Fibroblast of peridontal ligament (primary cell): Measurements from ENCODE around the gene DUXB.

Experiments used
- DNase-seq: peaks from one replicate; pipeline ENCODE4 v3.0.0-alpha.2; 2010; ENCODE audit errors: extremely low read depth

Gene DUXB, protein sequence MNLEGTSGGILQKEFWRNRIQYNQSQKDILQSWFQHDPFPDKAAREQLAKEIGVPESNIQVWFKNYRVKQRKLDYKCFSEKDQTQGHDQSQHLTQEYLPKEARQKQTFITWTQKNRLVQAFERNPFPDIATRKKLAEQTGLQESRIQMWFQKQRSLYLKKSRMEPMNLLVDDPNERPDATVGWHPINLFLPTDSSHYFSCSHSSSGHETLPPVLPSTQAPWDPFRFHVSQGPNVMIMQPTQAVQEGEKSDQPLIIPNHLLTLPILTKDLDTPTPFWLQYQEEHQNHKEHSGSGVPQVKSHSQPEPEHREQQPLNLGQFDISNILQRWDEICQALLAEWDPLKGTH

DNA sequence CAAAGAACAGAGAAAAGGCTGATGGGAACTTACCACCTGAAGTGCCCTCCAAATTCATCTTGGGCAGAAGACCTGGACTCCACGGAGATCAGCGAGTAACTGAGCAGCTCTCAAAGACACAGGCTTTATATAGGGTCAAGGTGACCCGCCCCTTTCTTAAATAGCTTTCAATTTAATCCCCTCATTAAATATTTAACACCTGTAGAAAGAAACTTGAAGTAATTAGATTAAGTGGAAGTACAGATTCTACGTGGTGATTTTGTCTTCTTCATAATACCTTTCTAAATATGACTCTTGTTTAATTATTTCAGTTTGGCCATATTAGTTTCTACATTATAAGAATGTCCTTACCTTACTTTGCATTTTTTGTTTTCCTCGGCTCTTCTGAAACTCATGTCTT is at the start of gene DUXB:
Gene DUXB, minus strand, starts transcription at position 101 of the 400 bp plus-strand sequence. Its CDS starts 43 bp downstream, at position 58.
- no peak for DNase-seq

DNA sequence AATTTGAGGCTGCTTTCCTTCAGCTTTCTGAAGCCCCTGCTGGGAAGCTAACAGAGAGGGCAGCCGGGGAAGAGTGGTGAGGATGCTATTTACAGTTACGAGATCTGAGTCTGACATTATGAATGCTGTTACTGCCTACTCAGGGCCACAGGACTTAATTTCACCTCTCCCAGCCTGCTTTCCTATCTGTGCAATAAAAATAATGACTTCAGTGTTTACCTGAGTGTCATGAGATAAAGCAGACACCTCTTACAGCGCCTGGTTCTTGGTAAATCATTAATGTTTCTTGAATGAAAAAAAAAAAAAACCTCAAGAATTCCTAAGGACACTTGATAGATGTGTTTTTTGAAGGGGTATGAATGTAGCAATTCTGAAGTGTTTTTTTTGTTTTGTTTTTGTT is 49.3 kb upstream of the DUXB start:
- no peak for DNase-seq

DNA sequence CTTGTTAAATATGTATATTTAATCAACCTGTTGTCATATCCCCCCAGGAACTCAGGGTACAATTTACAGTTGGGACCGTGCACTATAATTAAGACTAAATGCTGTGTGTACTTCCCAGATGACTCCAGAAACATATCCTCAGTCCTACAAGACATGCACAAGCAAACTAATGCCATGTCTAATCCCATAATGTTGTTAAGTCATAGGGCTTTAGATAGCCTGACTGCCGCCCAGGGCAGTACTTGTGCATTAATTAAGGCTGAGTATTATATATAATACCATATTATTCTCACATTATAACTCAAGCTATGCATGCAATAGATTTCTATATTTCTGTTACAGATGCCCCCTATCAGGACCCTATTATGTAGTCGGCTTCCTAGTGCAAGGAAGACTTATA is 45.1 kb upstream of the DUXB start:
- DNase-seq: no peak

DNA sequence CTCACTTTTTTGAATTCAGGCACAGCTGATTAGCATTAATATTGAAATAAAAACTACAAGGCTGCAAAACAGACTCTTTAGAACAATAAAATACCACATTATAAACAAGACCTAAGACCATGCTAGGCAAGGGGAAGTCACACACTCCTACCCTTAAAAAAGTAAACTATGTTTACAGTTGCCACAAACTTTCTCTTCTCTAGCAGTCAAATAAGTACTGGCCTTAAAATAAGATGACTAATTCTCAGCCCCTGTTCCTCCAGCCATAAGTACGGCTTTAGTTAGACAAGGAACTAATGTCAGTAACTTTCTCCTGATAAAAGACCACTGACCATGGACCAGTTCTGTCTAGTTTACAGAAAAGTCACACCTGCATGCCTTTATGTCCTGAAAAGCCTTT is 44.6 kb upstream of the DUXB start:
- DNase-seq: no peak

DNA sequence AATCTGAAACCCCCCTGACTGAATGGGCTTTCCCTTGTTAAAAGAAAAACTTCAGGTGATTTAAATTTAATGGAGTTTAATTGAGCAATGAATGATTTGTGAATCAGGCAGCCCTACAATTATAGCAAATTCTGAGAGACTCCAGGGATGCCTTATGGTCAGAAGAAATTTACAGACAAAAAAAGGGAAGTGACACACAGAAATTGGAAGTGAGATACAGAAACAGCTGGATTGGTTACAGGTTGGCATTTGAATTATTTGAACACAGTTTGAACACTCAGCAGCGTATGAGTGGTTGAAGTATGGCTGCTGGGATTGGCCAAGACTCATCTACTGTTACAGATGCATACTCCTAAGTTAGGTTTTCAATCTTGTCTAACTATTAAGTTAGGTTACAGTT is 44.0 kb upstream of the DUXB start:
- no peak for DNase-seq

DNA sequence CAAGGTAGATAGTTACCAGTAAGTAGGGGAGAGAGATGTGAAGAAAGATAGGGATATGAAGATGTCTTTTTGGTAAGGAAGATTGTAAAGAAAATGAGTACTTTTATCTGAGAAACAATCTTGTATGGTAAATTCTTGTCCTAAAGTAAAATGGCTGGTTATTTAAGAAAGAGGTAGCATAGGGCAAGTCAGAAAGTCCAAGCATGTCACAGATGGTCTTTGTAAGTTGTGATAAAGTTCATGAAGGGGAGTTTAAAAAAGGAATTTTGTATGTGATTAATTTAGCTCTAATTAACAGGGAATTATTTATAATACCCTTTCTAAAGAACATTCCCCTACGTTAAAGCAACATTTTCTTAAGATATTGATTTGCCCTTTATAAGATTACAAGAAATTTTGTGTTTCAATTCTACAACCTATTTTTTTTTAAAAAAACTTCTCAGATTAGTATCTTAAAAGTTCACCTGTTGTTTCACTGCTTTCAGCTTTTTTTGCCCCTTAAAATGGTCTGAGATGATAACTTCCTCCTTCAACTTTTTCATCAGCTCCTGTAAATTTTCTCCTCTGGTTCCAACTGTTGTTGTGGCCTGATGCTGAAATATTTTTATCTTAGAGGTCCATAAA is 41.3 kb upstream of the DUXB start:
- DNase-seq: no peak

DNA sequence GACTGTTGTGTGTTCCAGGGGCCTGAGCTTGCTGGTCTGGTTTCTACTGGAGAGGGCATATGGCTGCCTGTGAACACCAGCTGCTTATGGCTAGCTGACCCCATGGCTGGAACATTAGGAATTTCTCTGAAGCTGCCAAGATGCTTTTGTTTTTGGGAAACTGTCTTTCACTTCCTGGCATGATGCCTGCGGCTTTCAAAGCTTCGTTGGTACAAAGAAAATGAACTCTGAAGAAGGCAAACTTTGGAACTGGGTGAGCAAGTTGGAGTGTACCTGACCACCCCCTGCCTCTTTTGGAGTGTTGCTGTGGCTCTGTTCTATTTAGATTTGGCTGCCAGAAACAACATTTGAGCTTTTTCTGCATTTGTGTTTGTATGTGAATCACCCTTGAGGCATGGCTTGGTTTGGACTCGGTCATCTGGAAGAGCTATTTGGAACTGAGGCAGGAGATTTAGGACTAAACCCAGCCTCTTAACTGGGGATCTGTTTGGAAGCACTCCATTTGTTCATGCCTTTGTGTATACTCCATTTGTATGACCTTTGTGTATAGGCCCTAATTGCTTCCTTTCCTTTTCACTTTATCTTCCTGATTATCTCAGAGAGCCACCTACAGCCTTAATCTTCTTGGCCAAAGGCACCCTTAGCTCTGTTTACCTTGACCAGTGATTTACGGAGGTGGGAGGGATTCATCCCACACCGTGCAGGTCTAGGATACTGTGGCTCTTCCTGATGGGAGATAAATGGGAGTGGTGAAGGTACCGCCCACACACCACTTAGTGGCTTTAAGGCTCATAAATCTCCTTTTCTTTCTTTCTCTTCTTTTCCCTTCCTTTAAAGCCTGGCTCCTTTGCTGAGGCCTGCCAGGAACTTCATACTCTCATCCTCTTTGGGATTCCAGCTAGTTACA is 32.3 kb upstream of the DUXB start:
- DNase-seq: peak; percentile 98

DNA sequence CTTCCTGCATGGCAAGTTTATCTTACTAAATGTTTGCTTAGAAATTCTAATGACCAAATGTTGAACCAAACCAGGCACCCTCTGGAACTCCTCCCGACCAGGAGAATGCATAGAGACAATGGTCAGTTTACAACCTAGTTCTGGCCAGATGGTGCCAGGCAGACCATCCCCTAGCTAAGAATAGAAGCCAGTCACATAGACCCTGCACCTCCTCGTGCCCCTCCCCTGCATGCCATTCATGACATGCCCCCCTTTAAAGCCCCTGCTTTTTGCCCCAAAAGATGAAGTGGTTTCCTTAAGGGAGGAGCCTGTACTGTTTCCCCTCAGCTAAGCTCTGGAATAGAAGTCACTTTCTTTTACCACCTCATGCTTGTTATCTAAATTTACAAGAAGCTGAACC is 31.6 kb upstream of the DUXB start:
- no peak for DNase-seq

DNA sequence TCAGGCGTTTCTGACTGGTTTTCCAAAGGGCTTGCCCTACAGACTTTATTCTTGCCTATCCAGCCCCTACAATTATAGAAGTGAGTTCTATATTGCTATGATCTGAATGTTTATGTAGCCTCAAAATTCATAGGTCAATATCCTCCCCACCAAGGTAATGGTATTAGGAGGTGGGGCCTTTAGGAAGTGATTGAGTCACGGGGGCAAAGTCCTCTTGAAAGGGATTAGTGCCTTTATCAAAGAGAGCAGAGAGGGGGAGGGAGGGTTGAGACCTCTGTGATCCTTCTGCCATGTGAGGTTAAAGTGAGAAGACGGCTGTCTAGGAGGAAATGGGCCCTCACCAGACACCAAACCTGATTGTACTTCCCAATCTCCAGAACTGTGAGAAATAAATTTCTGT is 26.0 kb upstream of the DUXB start:
- DNase-seq: no peak

DNA sequence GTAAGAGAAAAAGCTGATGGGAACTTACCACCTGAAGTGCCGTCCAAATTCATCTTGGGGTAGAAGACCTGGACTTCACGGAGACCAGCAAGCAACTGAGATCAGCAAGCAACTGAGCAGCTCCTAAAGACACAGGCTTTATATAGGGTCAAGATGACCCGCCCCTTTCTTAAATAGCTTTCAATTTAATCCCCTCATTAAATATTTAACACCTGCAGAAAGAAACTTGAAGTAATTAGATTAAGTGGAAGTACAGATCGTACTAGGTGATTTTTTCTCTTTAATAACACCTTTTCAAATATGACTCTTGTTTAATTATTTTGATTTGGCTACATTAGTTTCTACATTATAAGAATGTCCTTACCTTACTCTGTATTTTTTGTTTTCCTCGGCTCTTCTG is 25.1 kb upstream of the DUXB start, which contains the start of gene CPHXL:
Gene CPHXL, minus strand, starts transcription at position 101 of the 400 bp plus-strand sequence. Its CDS starts 48 bp downstream, at position 53.
- no peak for DNase-seq

DNA sequence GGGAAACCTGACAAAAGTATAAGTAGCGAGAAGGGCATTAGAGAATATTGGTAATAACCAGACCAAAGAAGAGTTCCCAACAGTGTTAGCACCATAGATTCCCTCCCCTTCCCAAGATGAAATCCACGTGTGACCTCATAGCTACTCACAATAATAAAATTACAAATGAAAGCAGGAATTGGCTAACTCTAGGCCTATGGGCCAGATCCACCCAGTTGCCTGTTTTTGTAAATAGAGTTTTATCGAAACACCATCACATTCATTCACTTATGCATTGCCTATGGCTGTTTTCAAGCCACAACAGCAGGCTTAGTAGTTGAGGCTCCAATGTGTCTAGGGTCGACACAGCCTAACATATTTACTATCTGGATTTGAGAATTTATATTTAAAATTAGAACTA is 17.2 kb upstream of the DUXB start:
- no peak for DNase-seq

DNA sequence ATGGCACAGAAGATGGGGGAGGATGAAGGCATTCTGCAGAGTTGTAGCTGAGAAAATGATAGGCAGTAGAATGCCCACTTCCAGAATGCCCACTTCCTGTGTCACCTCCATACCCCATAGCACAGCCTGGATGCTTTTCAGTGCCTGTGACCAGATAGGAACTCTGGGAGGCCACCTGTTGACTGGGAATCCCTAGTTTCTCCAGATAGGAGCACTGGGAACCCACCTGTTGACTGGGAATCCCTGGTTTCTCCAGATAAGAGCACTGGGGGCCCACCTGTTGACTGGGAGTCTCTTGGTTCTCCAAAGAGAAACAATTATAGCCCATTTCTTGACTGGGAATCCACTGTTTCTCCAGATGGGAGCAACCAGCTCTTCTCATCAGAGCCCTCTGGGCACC is 13.4 kb upstream of the DUXB start:
- DNase-seq: no peak

DNA sequence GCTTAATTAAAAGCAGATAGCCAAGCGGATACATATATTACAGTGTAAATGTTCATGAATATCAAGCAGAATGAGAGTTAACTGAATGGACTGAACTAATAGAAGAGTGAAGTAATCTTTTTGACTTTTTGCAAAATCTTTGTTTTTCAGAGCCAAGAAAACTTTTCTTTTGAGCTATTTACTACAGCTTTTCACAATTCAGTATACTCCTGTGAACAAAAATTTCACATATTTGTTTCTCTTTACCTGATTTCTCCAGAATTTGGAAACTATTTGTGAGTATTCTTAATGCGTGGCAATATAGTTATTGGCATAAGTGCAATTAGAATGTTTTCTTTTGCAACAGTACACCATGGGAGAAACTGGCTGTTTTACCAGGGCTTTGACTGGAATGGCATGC is 9.1 kb upstream of the DUXB start:
- no peak for DNase-seq

DNA sequence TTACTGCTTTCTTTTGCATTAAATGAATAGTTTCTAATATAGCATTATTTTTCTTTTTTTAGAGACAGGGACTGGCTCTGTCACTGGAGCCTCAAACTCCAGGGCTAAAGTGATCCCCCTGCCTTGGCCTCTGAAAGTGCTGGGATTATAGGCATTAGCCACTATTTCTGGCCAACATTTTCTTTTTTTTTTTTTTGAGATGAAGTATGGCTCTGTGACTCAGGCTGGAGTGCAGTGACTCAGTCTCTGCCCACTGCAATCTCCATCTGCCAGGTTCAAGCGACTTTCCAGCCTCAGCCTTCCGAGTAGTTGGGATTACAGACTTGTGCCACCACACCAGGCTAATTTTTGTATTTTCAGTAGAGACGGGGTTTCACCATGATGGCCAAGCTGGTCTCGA is 2.0 kb upstream of the DUXB start:
- peak; percentile 22 for DNase-seq

DNA sequence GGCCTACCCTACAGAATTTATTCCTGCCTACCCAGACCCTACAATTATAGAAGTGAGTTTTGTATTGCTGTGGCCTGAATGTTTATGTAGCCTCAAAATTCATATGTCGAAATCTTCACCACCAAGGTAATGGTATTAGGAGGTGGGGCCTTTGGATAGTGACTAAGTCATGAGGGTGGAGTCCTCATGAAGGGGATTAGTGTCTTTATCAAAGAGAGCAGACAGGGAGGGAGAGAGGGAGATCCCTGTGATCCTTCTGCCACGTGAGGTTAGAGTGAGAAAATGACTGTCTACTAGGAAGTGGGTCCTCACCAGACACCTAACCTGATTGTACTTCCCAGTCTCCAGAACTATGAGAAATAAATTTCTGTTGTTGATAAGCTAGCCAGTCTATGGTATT is 981 bp upstream of the DUXB start:
- no peak for DNase-seq

DNA sequence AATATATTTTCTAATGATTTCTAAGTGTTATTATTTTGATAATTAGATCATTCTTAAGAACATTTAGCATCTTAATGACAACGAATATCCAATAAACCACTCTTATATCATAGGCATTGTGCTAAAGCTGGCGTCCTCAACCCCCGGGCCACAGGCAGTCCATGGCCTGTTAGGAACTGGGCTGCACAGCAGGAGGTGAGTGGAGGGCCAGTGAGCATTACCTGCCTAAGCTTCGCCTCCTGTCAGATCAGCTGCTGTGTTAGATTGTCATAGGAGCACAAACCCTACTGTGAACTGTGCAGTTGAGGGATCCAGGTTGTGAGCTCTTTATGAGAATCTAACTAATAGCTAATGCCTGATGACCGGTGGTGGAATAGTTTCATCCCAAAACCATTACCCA is 3.7 kb downstream of the DUXB start:
- DNase-seq: no peak

DNA sequence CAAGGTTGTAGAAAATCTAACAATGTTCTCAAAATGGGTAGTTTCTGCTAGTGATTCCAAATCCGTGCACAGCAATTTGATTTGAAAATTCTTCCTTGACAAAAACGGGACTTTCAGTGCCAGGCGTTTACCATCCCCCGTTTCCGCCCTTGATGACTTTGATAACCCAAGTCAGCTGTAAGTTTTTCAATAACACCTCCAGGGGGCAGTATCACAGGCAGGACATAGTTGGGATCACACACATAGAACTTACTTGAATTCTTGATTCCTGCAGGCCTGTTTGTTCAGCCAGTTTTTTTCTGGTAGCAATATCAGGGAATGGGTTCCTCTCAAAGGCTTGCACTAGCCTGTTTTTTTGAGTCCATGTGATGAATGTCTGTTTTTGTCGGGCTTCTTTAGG is 5.6 kb downstream of the DUXB start:
- DNase-seq: no peak

DNA sequence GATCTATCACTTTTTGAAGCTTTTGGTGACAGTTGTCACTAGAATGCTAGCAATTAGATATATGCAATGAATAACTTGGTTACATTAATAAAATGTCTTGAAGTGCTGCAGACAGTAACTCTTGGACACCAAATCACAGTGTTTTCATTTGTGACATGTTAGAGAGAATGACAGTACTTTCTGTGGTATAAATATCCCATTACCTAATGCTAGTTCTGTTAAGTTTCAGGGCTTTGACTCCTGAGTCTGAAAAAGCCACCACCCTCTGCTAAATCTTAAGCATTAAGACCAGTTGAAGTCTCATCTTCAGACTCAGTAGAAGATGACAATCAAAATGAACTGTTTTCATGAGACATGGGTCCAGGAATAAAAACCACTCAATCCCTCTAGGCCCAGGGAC is 13.9 kb downstream of the DUXB start:
- no peak for DNase-seq

DNA sequence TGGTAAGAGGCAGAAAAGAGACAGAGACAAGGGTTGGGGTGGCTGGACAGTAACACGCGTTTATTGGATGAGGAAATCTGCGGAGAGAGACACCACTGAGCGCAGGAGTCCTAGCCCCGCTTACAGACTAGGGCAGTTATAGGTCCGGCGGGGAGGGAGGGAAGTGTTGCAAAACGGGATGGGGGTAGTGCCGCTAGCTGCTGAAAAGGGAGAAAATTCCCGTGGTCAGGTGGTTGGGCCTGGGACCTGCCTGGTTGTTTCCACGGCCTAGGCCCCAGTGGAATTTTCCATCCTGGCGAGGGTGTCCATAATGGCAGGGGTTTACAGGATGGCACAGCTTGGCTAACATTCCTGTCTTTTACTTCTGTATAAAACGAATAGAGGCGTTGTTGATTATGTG is 19.0 kb downstream of the DUXB start:
- DNase-seq: no peak

DNA sequence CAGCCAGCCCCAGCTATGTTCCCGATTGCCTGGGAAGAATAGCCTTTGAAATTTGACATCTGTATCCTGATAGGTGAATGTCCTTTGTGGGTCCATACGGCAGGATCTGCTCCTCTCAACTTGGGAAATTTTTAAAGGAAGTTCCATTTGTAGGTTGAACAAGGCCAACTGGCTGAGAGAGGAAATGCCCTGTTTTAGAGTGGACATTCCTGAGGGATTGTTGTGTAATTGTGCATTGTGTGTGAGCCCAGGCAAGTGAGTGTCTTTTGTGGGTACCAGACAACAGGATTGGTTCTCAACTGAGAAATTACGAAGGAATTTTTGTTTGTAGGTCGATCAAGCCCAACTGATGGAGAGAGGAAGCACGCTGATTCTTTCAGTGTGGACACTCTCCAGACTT is 21.9 kb downstream of the DUXB start:
- no peak for DNase-seq

DNA sequence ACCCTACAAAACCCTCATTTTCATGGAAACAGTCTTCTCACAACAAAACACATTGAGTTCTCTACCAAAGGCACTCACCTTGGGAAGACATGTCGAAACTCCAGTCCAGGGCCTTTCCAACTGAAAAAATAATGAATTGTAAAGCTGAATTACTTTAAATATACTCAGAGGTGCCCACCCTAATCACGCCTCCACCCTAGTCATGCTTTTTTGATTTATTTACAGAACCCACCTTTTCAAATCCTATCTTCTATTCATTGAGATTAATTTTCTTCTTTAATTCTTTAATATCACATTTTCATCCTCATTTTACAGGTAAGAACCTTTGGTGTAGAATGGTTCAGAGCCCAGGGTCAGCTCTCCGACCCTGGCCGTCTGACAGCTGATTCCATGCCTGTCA is 24.4 kb downstream of the DUXB start, which contains the start of gene CPHXL2:
Gene CPHXL2, minus strand, starts transcription at position 101 of the 400 bp plus-strand sequence. Its CDS starts 10 bp downstream, at position 91.
- no peak for DNase-seq

DNA sequence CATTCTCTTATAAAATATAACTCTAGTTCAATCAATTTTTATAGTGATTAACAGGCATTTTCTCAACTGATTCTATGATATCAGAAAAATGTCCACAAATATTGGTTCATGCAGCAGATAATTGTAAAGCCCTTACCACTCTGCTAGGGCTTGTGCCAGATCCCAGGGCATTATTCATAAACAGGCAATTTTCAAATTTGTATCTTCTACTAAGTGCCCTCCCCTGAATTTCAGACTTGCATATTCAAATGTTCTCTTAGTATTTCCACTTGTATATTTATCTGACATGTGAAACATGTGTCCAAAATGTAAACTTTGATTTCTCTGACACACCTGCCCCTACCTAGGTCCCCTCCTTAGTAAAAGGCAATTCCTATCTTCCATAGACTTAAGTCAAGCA is 33.8 kb downstream of the DUXB start:
- DNase-seq: no peak
